K562 (cell line): Measurements from ENCODE around the gene GNAI3. TPM values are rescaled to one million over a fixed set of nuclear protein-coding genes. Genes with fewer than 3 reads are reported as not detected.

Experiments used
- CEBPZ ChIP-seq: fragments of 150-350 bp; IDR thresholded peaks from 2 replicates; pipeline ENCODE4 v1.6.1; 2014; ENCODE audit warnings: low read depth, mild to moderate bottlenecking, low read length, borderline replicate concordance
- CREM ChIP-seq: IDR thresholded peaks from 2 replicates; pipeline ENCODE4 v1.6.1; 2014; ENCODE audit warnings: antibody characterized with exemption, low read depth
- MECOM ChIP-seq: fragments of 250-450 bp; sonication (Bioruptor Pico); IDR thresholded peaks from 2 replicates; pipeline ENCODE4 v1.8.0; 2022; ENCODE audit warnings: inconsistent platforms
- NR4A1 ChIP-seq, 2 experiments: fragments of 250-450 bp in 1 of 2; fragments of 450-650 bp in 1 of 2; sonication (Bioruptor Pico) in 1 of 2; IDR thresholded peaks; 2 replicates each; pipeline versions ENCODE4 v1.4.0 to v1.6.1; 2016 to 2020; ENCODE audit warnings: mild to moderate bottlenecking in 2 of 2, missing compliant biosample characterization in 1 of 2, missing genetic modification characterization in 1 of 2, moderate library complexity in 1 of 2
- RB1 ChIP-seq: fragments of 450-650 bp; IDR thresholded peaks from 2 replicates; pipeline ENCODE4 v1.6.1; 2017; ENCODE audit warnings: low read depth, mild to moderate bottlenecking
- SAFB2 ChIP-seq: fragments of 200-400 bp; formaldehyde crosslinking; IDR thresholded peaks from 2 replicates; pipeline ENCODE4 v1.6.1; 2018; ENCODE audit warnings: borderline replicate concordance, low read length, low read depth, moderate library complexity; ENCODE audit not compliant: severe bottlenecking
- SMAD2 ChIP-seq: fragments of 150-350 bp; IDR thresholded peaks from 2 replicates; pipeline ENCODE4 v1.6.1; 2014; ENCODE audit warnings: low read depth, mild to moderate bottlenecking, low read length
- TAL1 ChIP-seq: fragments of 450-650 bp; IDR thresholded peaks from 2 replicates; pipeline ENCODE4 v1.6.1; 2016; ENCODE audit warnings: mild to moderate bottlenecking
- TSC22D4 ChIP-seq: fragments of 450-650 bp; IDR thresholded peaks from 2 replicates; pipeline ENCODE4 v1.6.1; 2016; ENCODE audit warnings: missing genetic modification characterization, missing biosample characterization, control low read depth
- ZBTB7A ChIP-seq: IDR thresholded peaks from 2 replicates; pipeline ENCODE4 v1.6.1; 2011; ENCODE audit warnings: low read depth, mild to moderate bottlenecking, low read length, moderate library complexity, borderline replicate concordance; ENCODE audit not compliant: control insufficient read depth
- ZNF347 ChIP-seq: fragments of 450-650 bp; formaldehyde crosslinking; IDR thresholded peaks from 2 replicates; pipeline ENCODE4 v1.4.0; 2020; ENCODE audit warnings: low read depth, mild to moderate bottlenecking, moderate library complexity
- polyA plus RNA-seq, 8 experiments: library from polyadenylated mRNA; depleted of rRNA in 4 of 8; stranded (reverse) in 5 of 8; unstranded in 3 of 8; fragments of >200 nt; fragmentation: Nextera tagmentation in 2 of 8; fragmentation: Illumina TruSeq in 1 of 8; extraction: Ambion mirVana in 2 of 8; extraction: Trizol in 1 of 8; gene quantifications; 2 replicates each; pipeline versions ENCODE4 v1.2.1 to v1.2.3, GENCODE V29; 2011 to 2014; ENCODE audit warnings: inconsistent platforms in 1 of 8, missing spikeins in 1 of 8
- total RNA-seq, 7 experiments: library from RNA; depleted of rRNA in 6 of 7; stranded (reverse); fragments of >200 nt in 6 of 7; fragmentation: Illumina TruSeq in 2 of 7; extraction: Trizol in 2 of 7; gene quantifications; 2 replicates each; pipeline versions ENCODE4 v1.2.1 to v1.2.3, GENCODE V29; 2011 to 2021; ENCODE audit warnings: low replicate concordance in 1 of 7
- TF ChIP-seq, protein P1 (sequence below): fragments of 200-600 bp; sonication (generic); IDR thresholded peaks from one replicate; pipeline ENCODE4 v1.6.1; 2012; ENCODE audit warnings: mild to moderate bottlenecking, low read depth, low read length, inconsistent platforms

The GNAI3 gene
- total and polyA plus RNA-seq, 9 of the 15 experiments (the other 6 are each of a cell fraction or from before 2014, with no cell fraction given): 6.3 to 13.2 (median 8.9) TPM

- TF ChIP-seq, protein P1, sequence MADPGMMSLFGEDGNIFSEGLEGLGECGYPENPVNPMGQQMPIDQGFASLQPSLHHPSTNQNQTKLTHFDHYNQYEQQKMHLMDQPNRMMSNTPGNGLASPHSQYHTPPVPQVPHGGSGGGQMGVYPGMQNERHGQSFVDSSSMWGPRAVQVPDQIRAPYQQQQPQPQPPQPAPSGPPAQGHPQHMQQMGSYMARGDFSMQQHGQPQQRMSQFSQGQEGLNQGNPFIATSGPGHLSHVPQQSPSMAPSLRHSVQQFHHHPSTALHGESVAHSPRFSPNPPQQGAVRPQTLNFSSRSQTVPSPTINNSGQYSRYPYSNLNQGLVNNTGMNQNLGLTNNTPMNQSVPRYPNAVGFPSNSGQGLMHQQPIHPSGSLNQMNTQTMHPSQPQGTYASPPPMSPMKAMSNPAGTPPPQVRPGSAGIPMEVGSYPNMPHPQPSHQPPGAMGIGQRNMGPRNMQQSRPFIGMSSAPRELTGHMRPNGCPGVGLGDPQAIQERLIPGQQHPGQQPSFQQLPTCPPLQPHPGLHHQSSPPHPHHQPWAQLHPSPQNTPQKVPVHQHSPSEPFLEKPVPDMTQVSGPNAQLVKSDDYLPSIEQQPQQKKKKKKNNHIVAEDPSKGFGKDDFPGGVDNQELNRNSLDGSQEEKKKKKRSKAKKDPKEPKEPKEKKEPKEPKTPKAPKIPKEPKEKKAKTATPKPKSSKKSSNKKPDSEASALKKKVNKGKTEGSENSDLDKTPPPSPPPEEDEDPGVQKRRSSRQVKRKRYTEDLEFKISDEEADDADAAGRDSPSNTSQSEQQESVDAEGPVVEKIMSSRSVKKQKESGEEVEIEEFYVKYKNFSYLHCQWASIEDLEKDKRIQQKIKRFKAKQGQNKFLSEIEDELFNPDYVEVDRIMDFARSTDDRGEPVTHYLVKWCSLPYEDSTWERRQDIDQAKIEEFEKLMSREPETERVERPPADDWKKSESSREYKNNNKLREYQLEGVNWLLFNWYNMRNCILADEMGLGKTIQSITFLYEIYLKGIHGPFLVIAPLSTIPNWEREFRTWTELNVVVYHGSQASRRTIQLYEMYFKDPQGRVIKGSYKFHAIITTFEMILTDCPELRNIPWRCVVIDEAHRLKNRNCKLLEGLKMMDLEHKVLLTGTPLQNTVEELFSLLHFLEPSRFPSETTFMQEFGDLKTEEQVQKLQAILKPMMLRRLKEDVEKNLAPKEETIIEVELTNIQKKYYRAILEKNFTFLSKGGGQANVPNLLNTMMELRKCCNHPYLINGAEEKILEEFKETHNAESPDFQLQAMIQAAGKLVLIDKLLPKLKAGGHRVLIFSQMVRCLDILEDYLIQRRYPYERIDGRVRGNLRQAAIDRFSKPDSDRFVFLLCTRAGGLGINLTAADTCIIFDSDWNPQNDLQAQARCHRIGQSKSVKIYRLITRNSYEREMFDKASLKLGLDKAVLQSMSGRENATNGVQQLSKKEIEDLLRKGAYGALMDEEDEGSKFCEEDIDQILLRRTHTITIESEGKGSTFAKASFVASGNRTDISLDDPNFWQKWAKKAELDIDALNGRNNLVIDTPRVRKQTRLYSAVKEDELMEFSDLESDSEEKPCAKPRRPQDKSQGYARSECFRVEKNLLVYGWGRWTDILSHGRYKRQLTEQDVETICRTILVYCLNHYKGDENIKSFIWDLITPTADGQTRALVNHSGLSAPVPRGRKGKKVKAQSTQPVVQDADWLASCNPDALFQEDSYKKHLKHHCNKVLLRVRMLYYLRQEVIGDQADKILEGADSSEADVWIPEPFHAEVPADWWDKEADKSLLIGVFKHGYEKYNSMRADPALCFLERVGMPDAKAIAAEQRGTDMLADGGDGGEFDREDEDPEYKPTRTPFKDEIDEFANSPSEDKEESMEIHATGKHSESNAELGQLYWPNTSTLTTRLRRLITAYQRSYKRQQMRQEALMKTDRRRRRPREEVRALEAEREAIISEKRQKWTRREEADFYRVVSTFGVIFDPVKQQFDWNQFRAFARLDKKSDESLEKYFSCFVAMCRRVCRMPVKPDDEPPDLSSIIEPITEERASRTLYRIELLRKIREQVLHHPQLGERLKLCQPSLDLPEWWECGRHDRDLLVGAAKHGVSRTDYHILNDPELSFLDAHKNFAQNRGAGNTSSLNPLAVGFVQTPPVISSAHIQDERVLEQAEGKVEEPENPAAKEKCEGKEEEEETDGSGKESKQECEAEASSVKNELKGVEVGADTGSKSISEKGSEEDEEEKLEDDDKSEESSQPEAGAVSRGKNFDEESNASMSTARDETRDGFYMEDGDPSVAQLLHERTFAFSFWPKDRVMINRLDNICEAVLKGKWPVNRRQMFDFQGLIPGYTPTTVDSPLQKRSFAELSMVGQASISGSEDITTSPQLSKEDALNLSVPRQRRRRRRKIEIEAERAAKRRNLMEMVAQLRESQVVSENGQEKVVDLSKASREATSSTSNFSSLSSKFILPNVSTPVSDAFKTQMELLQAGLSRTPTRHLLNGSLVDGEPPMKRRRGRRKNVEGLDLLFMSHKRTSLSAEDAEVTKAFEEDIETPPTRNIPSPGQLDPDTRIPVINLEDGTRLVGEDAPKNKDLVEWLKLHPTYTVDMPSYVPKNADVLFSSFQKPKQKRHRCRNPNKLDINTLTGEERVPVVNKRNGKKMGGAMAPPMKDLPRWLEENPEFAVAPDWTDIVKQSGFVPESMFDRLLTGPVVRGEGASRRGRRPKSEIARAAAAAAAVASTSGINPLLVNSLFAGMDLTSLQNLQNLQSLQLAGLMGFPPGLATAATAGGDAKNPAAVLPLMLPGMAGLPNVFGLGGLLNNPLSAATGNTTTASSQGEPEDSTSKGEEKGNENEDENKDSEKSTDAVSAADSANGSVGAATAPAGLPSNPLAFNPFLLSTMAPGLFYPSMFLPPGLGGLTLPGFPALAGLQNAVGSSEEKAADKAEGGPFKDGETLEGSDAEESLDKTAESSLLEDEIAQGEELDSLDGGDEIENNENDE: no peak
- TF ChIP-seq TSC22D4: no peak
- no peak for TF ChIP-seq SMAD2
- no peak for TF ChIP-seq SAFB2
- TF ChIP-seq NR4A1 (CRISPR knock-in tag; IDR thresholded peaks at IDR 0.05): 0 out of 2 replicates have a peak, but pooled peaks have one; percentile 5
- TF ChIP-seq NR4A1 (tag; IDR thresholded peaks at IDR 0.05): 0 out of 2 replicates have a peak, but pooled peaks have one; percentile 52
- TF ChIP-seq ZBTB7A: peak; percentile 79; the same call in 1 of the 2 replicates
- no peak for TF ChIP-seq TAL1
- TF ChIP-seq ZNF347: no peak
- no peak for TF ChIP-seq MECOM (CRISPR knock-in tag)
- peak; percentile 77 for TF ChIP-seq RB1
- TF ChIP-seq CEBPZ: 0 out of 2 replicates have a peak, but pooled peaks have one; percentile 17
- TF ChIP-seq CREM: peak; percentile 44; the same call in 1 of the 2 replicates
Measured at GRCh38 chr1:109532365-109533136, 15.9 kb upstream of the GNAI3 start (continued).
